Activated CD4-positive, alpha-beta T cell treated with anti-CD3 and anti-CD28 coated beads for 1 hour (primary cell): ENCODE data around the gene TNFRSF11A.

ENCODE experiments used
- DNase-seq: peaks from one replicate; pipeline ENCODE4 v3.0.0-alpha.2; 2020

The TNFRSF11A gene

GRCh38 chr18:62325806-62326645 lies 916 bp downstream of the TNFRSF11A start:
- no peak for DNase-seq

GRCh38 chr18:62326646-62327348 lies 1.7 kb downstream of the TNFRSF11A start:
- no peak for DNase-seq

- DNase-seq, result no peak
Observed at GRCh38 chr18:62327977-62328376, 2.9 kb downstream of the TNFRSF11A start.

GRCh38 chr18:62328586-62329525 lies 3.7 kb downstream of the TNFRSF11A start:
- no peak for DNase-seq

DNA sequence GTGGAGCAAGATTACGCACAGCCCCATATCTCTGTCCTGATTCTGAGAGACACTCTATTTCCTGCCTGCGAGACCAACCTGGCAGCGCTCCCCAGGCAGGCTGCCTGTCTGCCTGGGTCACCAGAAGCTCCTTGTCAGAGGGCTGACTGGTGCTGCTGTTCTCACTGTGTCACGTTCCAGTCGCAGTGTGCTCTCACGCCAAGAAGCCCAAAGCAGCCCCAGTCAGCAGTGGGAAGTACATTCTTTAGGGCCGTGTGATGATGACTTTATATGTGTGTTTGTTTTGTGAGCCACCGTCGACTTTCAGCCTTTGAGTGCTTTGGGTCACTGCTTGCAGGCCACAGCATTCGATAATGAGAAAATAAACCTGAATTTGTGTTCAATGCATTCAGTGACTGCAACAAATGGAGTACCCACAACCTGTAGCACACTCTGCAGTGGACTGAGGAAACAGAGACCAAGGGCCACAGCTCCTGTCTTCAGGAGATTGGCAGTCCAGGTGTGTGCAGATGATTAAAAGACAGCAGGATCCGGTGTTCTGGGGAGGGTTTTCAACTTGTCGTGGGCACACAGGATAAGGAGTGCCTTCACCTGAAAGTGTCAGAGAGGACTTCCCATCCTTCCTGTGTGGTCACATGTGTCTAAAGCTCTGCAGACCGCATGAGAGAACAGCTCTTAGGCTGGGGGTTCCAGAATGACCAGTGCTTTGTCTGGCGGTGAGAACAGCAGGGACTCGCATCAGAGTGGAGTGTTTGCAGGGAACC lies 4.8 kb downstream of the TNFRSF11A start:
- DNase-seq, result no peak

DNA sequence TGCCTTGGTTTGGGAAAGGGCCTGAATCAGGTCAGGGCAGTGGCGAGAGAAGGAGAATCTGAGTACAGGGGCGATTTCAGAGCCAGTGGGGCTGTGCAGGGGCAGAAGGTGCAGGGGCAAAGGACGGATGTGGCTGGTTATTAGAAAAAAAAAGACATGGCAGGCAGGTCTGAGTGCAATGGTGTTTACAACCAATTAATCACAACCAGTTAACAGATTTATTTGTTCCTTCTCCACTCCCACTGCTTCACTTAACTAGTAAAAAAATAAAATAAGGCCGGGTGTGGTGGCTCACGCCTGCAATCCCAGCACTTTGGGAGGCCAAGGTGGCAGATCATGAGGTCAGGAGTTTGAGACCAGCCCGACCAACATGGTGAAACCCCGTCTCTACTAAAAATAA lies 5.5 kb downstream of the TNFRSF11A start:
- DNase-seq, result no peak

DNA sequence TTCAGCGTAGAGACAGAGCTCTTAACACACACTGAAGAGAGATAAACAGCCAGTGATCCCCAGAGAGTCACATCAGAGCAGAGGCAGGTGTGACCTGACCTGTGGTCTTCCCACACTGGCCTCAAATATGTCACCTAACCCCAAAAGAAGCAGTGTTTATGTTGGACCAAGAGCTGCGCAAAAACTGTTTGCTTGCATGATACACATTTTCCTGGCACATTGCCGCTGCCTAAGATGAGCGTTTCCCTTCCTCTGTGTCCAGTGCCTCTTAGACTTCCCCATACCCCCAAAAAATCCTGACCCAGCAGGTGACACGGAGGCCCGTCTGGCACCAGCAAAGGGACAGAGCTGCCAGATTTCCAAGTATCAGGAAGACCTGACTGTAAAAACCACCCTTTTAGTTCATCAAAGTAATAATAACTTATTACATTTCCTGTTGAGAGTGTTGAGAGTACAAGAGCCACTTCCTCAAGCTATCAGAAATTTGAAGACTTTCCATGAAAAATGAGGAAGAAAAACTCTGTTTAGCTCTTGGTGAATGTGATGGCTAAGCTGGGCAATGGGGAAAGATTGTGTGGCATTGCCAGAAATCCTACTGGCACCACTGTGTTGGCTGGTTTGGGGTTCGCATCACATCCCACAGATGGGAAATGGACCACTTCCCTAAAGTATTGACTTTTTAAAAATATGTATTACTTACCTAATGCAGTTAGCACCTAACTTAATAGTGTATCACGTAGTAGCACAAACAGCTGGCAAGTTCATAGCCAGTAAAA lies 6.7 kb downstream of the TNFRSF11A start:
- no peak for DNase-seq

DNA sequence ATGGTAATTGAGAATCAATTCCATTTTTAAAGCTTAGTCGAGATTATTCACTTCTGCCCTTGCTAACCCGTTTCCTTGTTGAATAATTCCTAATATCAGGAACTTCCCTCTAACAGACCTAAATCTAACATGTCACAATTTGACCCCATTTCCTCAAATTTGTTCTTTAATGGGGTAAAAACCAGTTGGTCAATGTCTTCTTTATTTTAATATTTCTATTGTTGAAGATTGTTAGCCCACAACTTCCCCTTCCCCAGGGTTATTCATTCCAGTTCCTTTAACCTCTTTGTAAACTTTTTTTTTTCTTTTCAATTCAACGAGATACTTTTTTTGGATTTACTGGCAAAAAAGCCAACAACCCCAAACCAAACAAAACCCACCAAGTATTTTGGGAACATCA lies 7.3 kb downstream of the TNFRSF11A start:
- no peak for DNase-seq

DNA sequence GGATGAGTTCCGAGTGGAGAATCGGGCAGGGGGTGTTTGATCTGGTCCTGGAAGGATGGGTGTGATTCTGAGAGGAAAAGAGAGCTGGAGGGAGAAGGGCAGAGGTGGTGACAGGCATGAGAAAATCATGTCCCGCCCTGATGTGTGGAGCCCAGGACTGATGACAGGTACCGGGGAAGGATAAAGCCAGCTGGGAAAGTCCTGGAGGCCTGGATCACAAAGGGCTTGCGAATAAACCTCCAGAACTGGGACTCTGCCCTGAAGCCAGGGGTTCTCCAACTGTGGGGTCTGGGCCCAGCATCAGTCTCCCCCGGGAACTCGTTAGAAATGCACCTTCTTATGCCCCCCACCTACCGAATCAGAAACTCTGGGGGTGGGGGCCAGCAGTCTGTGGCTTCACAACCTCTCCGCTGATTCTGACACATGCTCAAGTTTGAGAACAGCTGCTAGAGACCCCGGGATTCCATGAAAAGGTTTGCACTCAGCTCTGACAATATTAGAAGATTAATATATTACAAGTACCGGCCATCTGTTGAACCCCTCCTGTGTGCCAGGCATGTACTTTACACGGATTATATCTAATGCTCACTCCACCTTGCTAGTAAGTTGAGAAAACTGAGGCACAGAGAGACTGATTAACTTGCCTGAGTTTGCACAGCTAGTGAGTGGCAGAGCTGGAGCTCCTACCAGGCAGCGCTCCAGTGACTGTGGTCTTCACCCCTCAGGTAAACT lies 8.0 kb downstream of the TNFRSF11A start:
- no peak for DNase-seq

- no peak for DNase-seq
Observed at GRCh38 chr18:62334120-62334519, 9.0 kb downstream of the TNFRSF11A start.

DNA sequence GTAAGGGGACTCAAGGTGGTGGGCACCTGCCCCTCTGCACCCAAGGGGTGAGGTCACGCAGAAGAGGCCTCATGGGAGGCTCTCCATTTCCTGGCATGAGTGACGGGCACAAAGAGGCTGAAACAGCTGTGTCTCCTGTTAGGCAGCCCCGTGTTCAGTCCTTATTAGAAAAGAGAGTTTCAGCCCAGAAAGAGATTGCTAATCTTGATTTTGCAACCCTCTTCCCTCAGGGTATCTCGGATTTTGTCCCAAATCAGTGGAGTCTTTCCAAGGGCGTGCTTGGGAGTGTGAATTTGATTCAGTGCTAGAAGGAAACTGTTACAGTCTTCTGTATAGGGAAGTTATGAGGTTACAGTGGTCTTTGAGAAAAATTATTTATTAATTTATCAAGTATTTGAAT lies 10.4 kb downstream of the TNFRSF11A start:
- DNase-seq, result no peak

DNA sequence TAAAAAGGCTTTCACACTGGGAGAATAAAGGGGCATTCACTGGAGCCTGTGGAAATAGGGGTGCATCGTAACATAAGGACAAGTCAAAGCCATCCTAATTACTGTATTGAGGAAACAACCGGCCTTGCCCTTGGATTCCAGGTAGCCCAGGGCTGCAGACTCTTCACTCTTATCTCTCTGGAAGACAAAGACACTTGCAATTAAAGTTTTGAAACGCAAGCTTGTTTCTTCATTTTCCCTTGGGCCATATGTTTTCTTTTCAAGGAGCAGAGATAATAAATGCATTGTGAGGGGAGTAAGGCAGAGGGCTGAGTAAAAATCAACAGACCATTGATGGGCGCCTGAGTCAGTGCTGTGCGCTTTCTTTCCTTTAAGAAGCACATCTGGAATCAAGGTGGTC lies 11.5 kb downstream of the TNFRSF11A start:
- no peak for DNase-seq

- DNase-seq, result no peak
Observed at GRCh38 chr18:62337336-62337735, 12.2 kb downstream of the TNFRSF11A start.

DNA sequence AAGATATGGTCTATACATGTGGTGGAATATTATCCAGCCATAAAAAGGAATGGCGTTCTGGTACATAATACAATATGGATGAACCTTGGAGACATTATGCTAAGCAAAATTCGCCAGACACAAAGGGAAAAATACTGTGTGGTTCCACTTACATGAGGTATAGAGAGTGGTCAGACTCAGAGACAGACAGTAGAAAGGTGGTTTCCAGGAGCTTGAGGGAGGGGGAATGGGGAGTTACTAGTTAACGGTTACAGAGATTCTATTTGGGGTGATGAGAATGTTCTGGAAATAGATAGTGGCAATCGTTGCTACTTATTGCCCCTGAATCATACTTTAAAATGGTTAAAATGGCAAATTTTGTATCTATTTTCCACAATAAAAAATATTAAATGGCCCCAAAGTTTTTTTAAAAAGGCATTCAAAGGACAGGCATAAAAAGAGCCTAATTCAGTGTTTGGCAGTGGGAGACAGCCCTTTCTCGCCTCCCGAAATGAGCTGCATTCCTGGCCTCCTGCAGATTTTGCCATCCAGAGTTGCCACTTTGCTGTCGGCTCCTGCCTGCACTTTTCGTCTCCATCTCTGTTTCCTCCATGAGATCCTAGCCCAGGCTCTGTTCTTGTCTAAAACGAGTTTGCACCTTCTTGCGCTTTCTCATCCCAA lies 13.5 kb downstream of the TNFRSF11A start:
- DNase-seq, result no peak

GRCh38 chr18:62339106-62339988 lies 14.2 kb downstream of the TNFRSF11A start:
- DNase-seq, result no peak

DNA sequence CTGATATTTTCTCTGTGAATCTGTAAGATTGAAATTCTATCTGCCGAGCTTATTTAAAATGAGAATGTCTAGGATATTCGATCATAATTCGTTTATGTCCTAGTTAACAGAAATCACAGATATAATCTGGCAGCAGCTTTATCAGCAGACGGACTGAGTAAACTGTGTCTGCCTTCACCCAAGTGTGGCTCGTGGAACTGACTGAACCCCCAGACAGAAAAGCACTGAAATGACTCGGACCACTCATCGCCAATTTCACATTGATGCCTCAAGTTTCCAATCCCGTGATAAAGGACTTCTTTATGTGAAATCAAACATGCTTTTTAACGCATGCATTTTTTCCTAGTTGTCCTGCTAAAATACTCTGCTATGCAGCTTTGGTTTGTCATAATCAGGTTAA lies 15.9 kb downstream of the TNFRSF11A start:
- no peak for DNase-seq

DNA sequence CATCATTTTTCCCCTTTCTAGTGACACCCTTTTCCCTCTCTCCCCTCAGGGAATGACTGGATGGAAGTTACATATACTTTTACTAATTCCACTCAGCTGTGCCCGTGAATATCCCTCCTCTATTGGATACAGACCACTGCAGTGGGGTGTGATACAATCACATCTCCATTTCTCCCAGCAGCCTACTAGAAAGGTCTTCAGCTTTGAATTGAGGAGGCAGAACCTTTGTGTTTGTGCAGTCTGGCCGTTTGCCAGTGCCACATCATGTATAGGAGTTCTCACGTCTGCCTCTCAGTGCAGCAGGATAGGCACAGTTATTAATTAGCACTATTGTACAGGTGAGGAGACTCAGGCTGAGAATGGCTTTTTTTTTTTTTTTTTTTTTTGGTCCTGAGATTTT lies 16.4 kb downstream of the TNFRSF11A start:
- DNase-seq, result no peak

- no peak for DNase-seq
Observed at GRCh38 chr18:62342884-62343283, 17.8 kb downstream of the TNFRSF11A start.

GRCh38 chr18:62343316-62343715 lies 18.2 kb downstream of the TNFRSF11A start:
- DNase-seq, result no peak
